CD4-positive, alpha-beta T cell treated with Interleukin-12 subunit alpha and Interleukin-12 subunit beta, for 1 hour (primary cell): ENCODE data around the gene CA12.
"Not testable (repeated sequence)": the region's sequence is repeated elsewhere in the genome, so short reads cannot be mapped to it uniquely, and the experiment has no call there.

Experiments used
- DNase-seq: peaks from one replicate; pipeline ENCODE4 v3.0.0-alpha.2; 2020

The CA12 gene

DNA sequence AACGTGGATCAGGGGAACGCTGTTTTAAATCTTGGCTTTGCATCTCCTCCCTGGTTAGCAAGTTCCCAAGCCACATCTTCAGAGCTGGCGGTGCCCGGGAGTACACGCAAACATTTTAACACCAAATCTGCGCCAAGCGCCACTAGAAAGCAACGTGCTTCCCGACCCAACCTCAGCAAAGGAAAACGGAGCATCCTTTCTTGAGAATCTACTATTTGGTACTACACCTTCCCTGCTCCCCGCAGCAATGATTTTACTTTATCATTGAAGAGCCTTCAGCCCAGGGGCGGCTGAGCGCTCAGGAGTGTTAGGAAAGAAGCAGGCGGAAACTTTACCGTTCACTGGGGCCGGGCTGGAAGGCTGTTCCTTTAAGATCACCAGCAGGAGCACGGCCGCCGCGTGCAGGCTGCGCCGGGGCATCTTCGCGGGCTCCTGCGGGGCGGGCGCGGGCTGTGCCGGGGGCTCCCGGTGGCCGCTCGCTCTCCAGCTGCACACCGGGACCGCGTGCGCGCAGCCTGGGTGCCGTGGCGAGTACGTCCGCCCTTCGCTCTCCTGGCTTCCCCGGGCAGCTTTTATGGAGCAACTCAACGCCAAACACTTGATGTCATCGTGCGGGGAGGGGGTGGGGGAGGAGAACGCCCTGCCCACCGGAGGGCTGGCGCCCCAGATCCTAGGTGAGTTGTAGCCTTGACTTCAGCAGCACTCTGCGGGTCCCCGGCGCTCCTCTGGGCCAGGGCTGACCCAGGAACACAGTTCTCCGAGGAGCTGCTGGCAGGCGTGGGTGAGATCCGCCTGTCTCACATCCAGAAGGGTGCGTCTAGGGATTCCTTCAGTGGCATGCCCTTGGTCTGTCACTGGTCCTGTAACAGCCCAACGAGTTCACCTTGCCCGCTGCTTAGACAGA lies at the start of gene CA12:
TSS of gene CA12 (minus strand) at position 546 of the 904 bp plus-strand sequence. CDS start at position 420, 126 bp downstream.
- no peak for DNase-seq

DNA sequence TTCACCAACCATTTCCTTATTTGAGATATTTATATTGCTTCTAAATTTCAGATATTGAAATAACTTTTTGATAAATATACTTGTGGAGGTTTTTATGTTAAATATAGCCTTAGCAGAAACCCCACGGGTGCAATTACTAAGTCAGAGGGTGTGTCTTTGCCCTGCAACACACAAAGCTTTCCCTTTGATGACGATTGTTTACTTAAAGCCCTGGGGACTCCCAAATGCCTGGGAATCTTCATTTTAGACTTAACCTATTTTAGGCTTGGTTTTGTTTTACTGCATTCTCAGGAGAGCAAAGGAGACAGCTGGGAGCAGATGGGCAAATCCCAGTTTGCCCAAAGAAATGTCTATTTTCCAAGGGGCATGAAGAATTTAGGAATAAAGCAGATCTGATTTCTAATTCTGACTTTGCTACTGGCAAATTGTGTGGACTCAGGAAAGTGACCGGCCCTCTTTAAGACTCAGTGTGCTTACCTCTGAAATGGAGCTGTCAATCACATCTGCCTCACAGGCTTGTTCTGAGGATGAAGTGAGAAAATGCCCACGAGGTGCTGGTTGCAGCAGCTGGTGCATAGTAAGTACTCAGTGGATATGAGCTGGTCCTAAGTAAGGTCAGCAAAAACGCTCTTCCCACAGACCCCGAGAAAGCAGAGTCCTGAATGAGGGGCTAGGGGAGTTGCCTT lies 49.3 kb upstream of the CA12 start:
- no peak for DNase-seq

DNA sequence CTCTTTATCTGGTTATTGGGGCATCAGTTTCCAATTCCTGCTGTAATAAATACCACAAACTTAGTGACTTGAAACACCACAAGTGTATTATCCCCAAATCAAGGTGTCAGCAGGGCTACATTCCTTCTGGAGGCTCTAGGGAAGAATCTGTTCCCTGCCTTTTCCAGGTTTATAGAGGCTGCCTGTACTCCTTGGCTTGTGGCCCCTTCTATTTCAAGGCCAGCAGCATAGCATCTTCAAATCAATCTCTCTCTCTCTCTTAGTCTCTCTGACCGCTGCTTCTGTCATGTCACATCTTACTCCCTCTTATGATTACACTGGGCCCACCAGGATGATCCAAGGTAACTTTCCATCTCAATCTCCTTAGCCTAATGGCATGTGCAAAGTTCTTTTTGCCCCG lies 44.9 kb upstream of the CA12 start:
- no peak for DNase-seq

DNA sequence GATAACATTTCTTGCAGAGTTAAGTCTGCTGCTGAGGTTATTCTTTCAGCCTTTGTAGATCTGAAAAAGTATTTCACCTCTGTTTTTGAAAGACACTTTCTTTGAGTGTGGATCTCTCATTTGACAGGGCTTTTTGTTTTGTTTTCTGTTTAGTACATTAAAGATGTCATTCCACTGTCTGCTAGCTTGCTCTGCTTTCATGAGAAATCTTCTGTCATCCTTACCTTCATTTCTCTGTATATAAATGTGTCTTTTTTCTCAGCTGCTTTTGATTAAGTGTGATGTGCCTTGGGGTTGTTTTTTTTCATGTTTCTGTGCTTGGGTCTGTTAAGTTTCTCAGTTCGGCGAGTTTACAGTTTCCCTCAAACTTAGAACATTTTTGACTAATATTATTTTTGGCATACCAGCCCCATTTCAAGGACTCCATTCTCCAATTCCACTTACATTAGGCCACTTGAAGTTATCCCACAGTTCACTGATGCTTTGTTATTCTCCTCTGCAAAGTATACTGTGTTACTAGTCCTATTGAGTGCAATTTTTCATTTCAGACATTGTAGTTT lies 43.9 kb upstream of the CA12 start:
- DNase-seq: no peak

DNA sequence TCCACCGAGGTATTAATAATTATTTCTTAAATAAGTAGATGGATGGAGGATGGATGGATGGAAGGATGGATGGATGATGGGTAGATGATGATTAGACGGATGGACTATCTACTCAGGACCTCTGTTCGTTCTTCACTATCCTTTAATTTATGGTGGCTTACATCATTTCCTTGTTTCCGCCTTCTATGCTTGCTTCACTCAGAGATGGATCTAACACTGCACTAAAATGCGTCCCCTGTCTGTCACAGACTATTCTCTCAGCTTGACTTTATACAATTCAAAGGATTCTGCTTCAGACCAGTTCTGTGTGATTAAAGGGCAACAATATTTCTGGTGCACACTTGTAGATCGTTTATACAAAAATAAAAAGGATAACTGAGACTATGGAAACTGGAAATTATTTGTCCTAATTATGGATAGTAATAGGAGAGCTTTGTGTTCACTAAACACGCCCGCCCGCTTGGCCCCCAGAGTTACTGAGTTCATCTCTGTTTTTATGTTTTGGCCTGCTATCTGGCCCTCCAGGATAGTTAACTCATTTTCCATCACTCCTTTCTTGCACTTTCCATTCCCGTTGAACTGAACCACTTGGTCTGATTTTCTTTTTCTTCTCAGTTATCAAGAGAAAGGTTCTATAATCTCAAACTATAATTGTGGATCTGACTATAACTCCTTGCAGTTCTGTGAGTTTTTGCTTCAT lies 41.4 kb upstream of the CA12 start:
- no peak for DNase-seq

DNA sequence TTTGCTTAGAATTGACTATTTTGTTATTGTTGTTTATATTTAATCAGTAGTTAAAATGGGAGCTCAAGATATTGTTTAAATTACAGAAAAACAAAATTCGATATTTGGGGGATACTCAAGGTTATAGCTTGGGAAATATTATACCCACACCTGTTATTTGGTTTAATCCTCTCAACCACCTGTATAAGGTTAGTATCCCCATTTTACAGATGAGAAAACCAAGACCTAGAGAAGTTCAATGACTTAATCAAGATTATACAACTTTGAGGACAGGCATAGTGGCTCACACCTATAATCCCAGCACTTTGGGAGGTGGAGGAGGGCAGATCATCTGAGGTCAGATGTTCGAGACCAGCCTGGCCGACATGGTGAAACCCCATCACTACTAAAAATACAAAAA lies 39.8 kb upstream of the CA12 start:
- no peak for DNase-seq

DNA sequence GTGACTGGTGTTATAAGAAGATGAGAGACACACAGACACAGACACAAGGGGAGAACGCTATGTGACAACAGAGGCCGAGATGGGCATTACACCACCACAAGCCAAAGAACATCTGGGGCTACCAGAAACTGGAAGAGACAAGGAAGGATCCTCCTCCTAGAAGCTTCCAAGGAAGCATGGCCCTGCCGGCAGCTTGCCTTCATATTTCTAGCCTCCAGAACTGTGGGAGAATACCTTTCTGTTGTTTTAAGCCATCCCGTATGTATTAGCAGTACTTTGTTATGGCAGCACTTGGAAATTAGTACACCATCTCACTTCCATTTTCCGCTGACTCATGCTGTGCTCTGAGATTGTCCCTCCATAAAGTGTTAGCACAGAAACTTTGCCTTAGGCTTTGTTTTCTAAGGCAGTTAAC lies 38.7 kb upstream of the CA12 start:
- no peak for DNase-seq

DNA sequence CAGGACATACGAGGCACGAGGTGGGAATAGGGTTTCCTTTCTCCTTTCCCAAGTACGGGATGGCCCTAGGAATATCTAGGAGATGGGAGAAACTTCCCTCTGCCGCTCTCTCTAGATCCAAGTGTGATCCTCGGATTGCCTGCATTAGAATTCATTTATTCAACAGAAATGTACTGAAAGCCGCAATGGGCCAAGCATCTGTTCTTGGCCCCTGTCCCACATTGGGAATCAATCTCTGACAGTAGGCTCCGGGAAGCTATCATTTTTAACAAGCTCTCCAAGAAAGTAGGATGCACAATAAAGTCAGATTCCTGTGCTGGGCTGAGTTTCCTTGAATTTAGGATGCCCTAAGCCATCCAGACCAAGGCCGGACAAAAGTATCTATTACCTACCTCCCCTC lies 37.2 kb upstream of the CA12 start:
- no peak for DNase-seq

DNA sequence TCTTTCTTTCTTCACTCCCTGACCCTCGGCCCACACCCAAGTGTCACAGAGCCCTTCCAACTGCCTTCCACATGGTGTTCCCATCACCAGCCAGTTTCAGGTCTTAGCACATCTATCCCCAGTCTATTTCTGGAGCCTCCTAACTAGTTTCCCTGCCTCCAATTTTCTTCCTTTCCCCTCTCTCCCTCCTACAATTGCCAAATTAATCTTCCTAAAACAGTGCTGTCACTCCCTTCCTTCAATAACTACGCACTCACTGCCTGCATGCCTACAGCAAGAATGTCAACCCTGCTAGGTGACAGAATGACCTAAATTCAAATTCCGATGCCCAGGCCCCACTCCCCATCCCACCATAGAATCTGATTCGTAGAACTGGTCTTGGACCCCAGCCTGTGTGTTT lies 36.1 kb upstream of the CA12 start:
- no peak for DNase-seq

DNA sequence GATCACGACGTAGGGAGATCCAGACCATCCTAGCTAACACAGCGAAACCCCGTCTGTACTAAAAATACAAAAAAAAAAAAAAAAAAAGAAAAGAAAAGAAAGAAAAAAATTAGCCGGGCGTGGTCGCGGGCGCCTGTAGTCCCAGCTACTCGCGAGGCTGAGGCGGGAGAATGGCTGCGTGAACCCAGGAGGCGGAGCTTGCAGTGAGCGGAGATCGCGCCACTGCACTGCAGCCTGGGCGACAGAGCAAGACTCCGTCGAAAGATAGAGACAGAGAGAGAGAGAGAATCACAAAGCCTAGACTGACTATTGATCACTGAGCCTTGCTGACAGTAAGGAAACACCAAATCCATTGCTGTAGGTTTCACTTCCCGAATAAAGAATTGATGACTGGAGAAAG lies 35.6 kb upstream of the CA12 start:
- not testable (repeated sequence) for DNase-seq

DNA sequence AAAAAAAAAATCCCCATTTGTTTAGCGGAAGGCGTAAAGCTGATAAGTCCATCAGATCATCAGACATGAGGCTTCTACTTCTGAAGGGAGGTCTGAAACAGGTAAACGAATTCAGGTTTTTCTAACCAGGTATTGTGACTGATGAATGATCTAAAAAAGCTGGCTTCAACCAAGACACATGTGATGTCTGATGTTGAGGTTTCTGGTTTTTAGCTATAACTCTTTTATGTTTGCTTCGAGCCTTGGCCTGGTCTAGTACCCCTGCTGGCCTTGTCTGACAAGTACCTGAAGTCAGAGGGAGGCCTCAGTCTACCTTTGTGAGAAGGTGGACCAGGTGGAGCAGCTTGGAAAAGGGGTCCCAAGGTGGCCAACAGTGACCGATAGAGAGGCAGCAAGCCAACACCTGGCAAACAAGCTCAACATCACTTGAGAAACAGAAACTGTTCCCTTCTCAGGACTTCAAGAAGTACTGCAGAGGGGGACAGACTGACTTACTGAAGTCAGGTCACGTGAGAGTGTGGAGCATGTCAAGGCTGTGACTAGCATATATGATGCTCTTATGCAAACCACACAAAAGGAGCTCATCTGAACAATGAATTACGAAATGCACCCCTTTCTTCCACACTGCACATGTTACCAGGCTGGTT lies 33.0 kb upstream of the CA12 start:
- DNase-seq: no peak

DNA sequence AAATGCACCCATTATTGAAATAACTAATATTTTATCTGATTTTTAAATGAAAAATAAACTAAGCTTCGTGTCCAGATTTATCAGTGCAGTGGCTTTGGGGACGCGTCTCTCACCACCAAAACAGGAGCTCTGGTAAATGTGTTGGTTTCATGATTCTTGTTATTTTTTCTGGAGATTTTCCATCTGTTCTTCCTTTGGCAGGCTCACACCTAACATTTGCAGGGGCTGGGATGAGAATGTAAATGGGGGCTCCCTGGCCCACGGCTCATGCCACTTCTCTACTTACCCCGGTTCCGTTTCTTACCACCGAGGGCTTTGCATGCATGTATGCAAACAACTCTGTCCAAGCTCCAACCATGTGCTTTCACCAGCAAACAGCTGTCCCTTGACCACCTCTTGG lies 30.9 kb upstream of the CA12 start:
- DNase-seq: no peak

DNA sequence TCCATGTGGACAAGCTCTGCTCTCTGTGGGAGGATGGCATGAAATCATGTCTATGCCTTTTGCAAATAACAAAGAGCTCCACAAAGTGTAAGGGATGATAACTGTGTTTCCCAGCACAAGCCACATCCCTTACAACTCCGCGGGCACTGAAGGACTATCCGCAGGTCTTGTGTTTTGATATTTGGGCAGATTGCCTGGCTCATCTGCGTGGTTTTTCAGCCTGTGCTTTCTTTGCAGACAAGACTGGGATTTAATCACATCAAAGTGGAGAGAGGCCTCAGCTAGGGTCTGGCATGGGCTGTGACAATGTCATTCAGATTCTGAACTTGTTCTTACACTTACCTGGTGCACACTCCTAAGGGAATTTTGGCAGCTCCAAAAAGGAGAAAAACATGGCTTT lies 30.2 kb upstream of the CA12 start:
- DNase-seq: no peak

DNA sequence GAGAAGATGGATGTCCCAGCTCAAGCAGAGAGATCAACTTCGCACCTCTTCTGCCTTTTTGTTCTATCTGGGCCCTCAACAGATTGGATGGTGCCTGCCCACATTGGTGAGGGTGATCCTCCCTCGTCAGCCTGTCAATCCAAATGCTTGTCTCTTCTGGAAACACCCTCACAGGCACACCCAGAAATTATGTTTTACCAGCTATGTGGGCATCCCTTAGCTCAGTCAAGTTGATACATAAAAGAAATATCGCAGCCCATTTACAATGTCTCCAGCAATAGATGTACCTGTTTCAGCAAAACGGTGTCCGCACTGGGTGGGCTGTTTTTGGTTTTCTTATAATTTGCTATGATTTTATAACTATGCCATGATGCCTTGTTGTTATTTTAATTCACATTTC lies 27.5 kb upstream of the CA12 start:
- no peak for DNase-seq

DNA sequence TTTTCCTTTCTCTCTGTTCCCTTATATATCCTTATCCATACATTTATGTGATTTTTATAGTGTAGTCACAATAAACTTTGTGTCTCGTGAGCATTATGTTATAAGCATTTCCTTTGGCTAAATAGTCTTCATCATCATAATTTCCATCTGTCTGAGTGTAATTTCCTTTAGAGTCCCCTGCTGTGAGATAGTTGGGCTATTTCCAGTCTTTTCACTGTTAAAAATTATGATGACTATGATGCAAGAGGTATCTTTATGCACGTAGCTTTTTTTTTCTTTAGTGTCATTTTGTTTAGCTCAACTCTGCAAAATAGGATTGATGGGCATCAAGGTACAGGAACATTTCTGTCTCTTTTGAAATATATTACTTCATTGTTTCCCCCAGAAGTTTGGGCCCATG lies 26.9 kb upstream of the CA12 start:
- DNase-seq: no peak

DNA sequence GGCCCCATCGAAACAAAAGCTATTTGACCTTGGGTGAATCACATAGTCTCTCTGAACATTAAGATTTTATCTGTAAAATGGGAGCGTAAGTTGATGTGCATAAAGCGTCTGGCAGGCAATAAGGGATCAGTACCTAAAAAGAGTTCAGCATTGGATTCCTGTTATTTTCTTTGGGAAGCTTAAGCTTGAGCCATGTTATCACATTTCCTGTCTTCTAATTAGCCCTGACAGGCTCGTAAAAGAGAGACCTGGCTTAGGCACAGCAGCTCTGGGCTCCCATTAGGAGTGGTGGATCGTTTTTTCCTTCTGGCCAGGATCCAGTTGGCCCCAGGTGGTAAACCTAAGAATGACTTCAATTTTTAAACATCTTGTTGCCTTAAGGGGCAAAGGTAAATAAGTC lies 26.0 kb upstream of the CA12 start:
- no peak for DNase-seq

DNA sequence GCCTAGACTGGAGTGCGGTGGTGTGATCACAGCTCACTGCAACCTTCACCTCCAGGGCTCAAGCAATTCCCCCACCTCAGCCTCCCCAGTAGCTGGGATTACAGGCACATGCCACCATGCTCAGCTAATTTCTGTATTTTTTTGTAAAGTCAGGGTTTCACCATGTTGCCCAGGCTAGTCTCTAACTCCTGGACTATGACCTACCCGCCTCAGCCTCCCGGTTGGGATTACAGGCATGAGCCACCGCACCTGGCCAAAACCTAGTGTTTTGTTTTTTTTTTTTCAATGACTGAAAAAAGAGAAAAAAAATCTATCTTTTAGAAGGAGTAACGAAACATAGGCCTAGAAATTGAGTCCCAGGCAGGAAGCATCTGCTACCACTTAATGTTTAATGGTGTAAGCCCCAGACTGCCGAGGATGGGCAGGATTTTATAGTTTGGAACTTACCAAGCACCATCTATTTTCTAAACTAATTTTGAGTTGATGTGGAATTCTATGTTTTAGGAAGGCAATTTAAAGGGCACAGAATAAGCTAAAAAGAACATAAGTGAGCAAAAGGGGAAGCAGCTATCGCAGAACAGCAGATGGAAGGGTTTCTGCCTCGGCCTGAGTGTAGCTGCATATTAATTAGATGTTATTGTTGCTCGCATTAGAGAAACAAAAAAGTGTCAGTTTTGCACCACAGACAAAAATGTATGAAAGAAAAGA lies 24.2 kb upstream of the CA12 start:
- DNase-seq: no peak

DNA sequence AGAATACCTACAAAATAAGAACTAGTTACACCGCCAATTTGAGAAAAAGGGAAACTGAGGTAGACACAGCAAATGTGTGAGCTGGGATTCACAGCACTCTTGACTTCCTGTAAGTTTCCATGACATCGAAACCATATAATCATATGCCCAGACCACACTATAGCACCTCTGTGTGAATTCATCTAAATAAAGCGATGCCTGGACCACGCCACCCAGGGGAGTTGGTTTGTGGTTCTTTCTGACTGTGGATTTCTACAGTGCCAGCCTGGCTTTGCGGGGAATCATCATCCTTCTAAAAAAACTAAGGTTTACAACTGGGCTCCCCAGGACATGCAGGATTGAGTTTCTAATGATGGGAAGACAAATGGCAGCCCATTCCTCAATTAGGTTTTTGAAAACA lies 23.5 kb upstream of the CA12 start:
- no peak for DNase-seq

DNA sequence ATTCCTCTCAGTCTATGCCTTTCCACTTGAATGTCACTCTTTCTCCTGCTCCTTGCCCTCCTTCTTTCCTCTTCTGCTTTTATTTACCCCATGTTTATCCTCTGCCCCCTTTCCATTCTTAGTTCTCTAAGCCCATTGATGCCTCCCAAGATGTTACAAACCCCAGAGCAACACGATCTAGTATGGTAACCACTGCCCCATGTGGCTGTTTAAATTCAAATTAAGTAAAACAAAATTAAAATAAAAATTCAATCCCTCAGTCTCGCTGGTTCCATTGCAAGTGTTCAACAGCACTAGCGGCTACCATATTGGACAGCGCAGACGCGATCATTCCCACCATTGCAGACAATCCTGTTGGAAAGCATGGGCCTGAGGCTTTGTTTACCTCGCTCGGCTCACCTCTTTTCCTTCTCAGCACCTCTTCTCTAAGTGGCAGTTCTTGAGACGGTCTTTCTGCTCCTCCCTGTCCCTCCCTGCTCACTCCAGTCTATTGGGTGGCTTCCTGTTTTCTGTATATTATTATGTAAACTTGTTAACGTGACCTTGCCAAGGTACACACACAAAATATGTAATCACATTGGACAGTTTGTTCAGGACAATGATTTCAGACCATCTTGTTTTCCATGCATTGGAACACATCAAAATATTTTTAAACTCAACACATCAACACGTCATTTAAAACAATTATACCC lies 21.8 kb upstream of the CA12 start:
- no peak for DNase-seq

DNA sequence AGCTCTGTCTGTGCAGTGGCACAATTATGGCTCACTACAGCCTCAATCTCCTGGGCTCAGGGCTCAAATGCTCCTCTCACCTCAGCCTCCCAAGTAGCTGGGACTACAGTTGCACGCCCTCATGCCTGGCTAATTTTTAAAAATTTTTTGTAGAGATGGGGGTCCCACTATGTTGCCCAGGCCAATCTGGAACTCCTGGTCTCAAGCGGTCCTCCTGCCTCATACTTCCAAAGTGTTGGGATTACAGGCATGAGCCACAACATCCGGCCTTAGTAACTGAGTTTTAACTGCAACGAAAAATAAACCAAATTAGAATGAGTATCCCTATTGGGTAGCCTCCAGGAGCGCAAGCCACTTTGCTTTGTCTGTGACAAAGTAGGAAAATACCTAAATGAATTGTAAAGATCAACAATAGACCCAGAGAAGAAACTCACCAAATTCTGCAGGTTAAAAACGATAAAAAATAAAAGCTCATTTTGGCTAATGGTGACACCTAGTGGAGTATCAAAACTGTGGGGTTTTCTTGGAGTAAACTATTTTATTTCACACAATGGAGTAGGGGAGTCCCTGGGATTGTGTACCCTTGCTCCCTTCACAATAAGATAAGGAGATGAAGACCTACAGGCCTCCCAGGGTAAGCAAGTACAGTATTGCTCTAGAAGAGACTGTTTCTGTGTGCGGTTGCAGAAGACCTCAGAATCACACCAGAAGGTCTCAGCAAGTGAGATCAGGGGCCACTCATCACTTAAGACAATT lies 21.0 kb upstream of the CA12 start:
- peak; percentile 54 for DNase-seq
